HCT116 (cell line): ENCODE results near the gene BICDL2. TPM values are rescaled to one million over a fixed set of nuclear protein-coding genes. Genes with fewer than 3 reads are reported as not detected.
"Not testable (repeated sequence)": the region's sequence is repeated elsewhere in the genome, so short reads cannot be mapped to it uniquely, and the experiment has no call there.

ENCODE experiments used
- ATAC-seq: fragments of 200-7000 bp; cut with Tn5 transposase; 2 replicates; pipeline ENCODE4 v1.9.1; 2020; ENCODE audit warnings: mild to moderate bottlenecking, moderate library complexity
- BruUV-seq: library from RNA; stranded (reverse); fragments of 400-500 nt; replicated peaks from 2 replicates; lab custom pipeline; 2021; lab: Mats Ljungman, UMichigan
- CTCF ChIA-PET: fragments of 300-600 bp; sonication (Branson Sonifier 250); formaldehyde crosslinking; loops from one replicate; lab custom pipeline; 2021; ENCODE audit warnings: antibody characterized with exemption; lab: Charles Lee
- POLR2A ChIA-PET: fragments of 300-600, 350-600 bp; sonication (Branson Sonifier 250); formaldehyde crosslinking; loops from one replicate; lab custom pipeline; 2021; ENCODE audit warnings: antibody characterized with exemption; lab: Charles Lee
- RAD21 ChIA-PET, 2 experiments: fragments of 300-600 bp; sonication (Branson Sonifier 250); formaldehyde crosslinking; loops; one replicate each; lab custom pipeline; 2023; ENCODE audit warnings: low total read pairs in 2 of 2; ENCODE audit not compliant: uncharacterized antibody in 2 of 2, unreplicated experiment in 2 of 2, low non-redundant PET in 1 of 2; lab: Charles Lee
- DNase-seq: peaks from one replicate; pipeline ENCODE4 v3.0.0-alpha.2; 2010; ENCODE audit warnings: low read depth, low spot score
- H2AFZ ChIP-seq: fragments of 200-600 bp; shearing (Covaris generic), sonication (generic); 2 replicates; pipeline ENCODE4 v1.6.1; 2017; ENCODE audit warnings: low read depth, mixed run types, mixed read lengths, antibody characterized with exemption, low read length; ENCODE audit not compliant: poor library complexity, severe bottlenecking
- H3K27ac ChIP-seq: 2 replicates; pipeline ENCODE4 v1.5.1; 2012; ENCODE audit warnings: low read depth, low read length
- H3K27me3 ChIP-seq: fragments of 200-600 bp; sonication (generic); 2 replicates; pipeline ENCODE4 v1.6.1; 2016; ENCODE audit warnings: mixed run types, low read length, mixed read lengths; ENCODE audit not compliant: insufficient read depth
- H3K36me3 ChIP-seq, 2 experiments: fragments of 200-500 bp in 1 of 2; fragments of 200-600 bp in 1 of 2; sonication (Bioruptor generic) in 1 of 2; sonication (generic) in 1 of 2; 2 replicates each; pipeline versions ENCODE4 v1.5.1 to v1.6.1; 2014 to 2016; ENCODE audit warnings: low read length in 2 of 2, inconsistent platforms in 1 of 2, mixed read lengths in 1 of 2, mixed run types in 1 of 2; ENCODE audit not compliant: insufficient read depth in 2 of 2, control insufficient read depth in 1 of 2
- H3K4me1 ChIP-seq, 2 experiments: fragments of 200-600 bp in 1 of 2; sonication (generic) in 1 of 2; 2 replicates each; pipeline versions ENCODE4 v1.5.1 to v1.6.1; 2012 to 2017; ENCODE audit warnings: low read length in 2 of 2, inconsistent platforms in 1 of 2, mild to moderate bottlenecking in 1 of 2, mixed read lengths in 1 of 2, mixed run types in 1 of 2, moderate library complexity in 1 of 2; ENCODE audit not compliant: insufficient read depth in 2 of 2, control insufficient read depth in 1 of 2
- H3K4me2 ChIP-seq: fragments of 200-600 bp; sonication (generic); 2 replicates; pipeline ENCODE4 v1.6.1; 2017; ENCODE audit warnings: mixed run types, low read length, mixed read lengths
- H3K4me3 ChIP-seq, 2 experiments: fragments of 200-600 bp in 1 of 2; sonication (generic) in 1 of 2; replicated peaks in 1 of 2; 2 replicates each; pipeline ENCODE4 v1.5.1; 2011 to 2016; ENCODE audit warnings: low read length in 2 of 2, control low read depth in 1 of 2, low read depth in 1 of 2, mild to moderate bottlenecking in 1 of 2, mixed read lengths in 1 of 2, mixed run types in 1 of 2
- H3K79me2 ChIP-seq: fragments of 200-600 bp; sonication (generic); 2 replicates; pipeline ENCODE4 v1.6.1; 2017; ENCODE audit warnings: mild to moderate bottlenecking, mixed run types, low read length, moderate library complexity, mixed read lengths; ENCODE audit not compliant: insufficient read depth
- H3K9ac ChIP-seq: fragments of 200-600 bp; sonication (generic); 2 replicates; pipeline ENCODE4 v1.6.1; 2016; ENCODE audit warnings: low read length, mixed read lengths
- H3K9me2 ChIP-seq: fragments of 200-600 bp; sonication (generic), shearing (Covaris generic); 2 replicates; pipeline ENCODE4 v1.6.1; 2017; ENCODE audit warnings: mixed run types, mild to moderate bottlenecking, moderate library complexity; ENCODE audit not compliant: insufficient read depth
- H3K9me3 ChIP-seq, 2 experiments: fragments of 200-500 bp in 1 of 2; fragments of 200-600 bp in 1 of 2; sonication (Bioruptor generic) in 1 of 2; sonication (generic) in 1 of 2; 2 replicates each; pipeline ENCODE4 v1.6.1; 2014 to 2017; ENCODE audit warnings: low read length in 2 of 2, mixed read lengths in 2 of 2, inconsistent platforms in 1 of 2, low read depth in 1 of 2, mild to moderate bottlenecking in 1 of 2, mixed run types in 1 of 2, moderate library complexity in 1 of 2; ENCODE audit not compliant: control insufficient read depth in 1 of 2, insufficient read depth in 1 of 2
- H4K20me1 ChIP-seq: fragments of 200-600 bp; sonication (generic), shearing (Covaris generic); 2 replicates; pipeline ENCODE4 v1.6.1; 2017; ENCODE audit warnings: mixed run types, mild to moderate bottlenecking, moderate library complexity; ENCODE audit not compliant: insufficient read depth
- CTCF ChIP-seq, 3 experiments: fragments of 200-600 bp in 1 of 3; sonication (generic) in 1 of 3; IDR thresholded peaks in 2 of 3; conservative IDR thresholded peaks in 1 of 3; 2 replicates each; pipeline ENCODE4 v1.5.1; 2012 to 2017; ENCODE audit warnings: low read depth in 2 of 3, low read length in 2 of 3, antibody characterized with exemption in 1 of 3, borderline replicate concordance in 1 of 3, control low read depth in 1 of 3, mild to moderate bottlenecking in 1 of 3, mixed read lengths in 1 of 3, mixed run types in 1 of 3, moderate library complexity in 1 of 3; ENCODE audit not compliant: insufficient read depth in 1 of 3
- intact Hi-C: fragments of 100-400 bp; cut with micrococcal nuclease; formaldehyde crosslinking; loops from 2 replicates; pipeline ENCODE4 v1.10.0; 2022
- total RNA-seq: library from RNA; stranded (reverse); gene quantifications from one replicate; pipeline ENCODE4 v1.2.1, GENCODE V29; 2021; ENCODE audit not compliant: unreplicated experiment

Gene BICDL2
- total RNA-seq, 1 experiment from 2014 or later = 21.3 TPM

GRCh38 chr16:3072576-3073263, 36.0 kb upstream of the BICDL2 start:
- H3K4me2 ChIP-seq, H3K9me3 ChIP-seq, H3K9me2 ChIP-seq, H3K79me2 ChIP-seq, H3K9ac ChIP-seq, POLR2A ChIA-PET, DNase-seq, BruUV-seq: not testable (repeated sequence)
- TF ChIP-seq CTCF (IDR thresholded peaks at IDR 0.05 in 2 of 3, conservative IDR thresholded peaks at IDR 0.05 in 1 of 3; ENCODE audit: borderline replicate concordance in 1 of 3, insufficient read depth in 1 of 3, low read depth in 2 of 3, low read length in 2 of 3) = peak in 2 of 3 experiments; percentile 7 to 15; a peak in 1 of 6 replicates
- TF ChIP-seq, all 23 proteins: peak for 1; not testable (repeated sequence) for 22
- CTCF ChIA-PET, H3K27ac ChIP-seq, H3K36me3 ChIP-seq, RAD21 ChIA-PET, H3K27me3 ChIP-seq, H4K20me1 ChIP-seq, H2AFZ ChIP-seq, H3K4me1 ChIP-seq, intact Hi-C loops, H3K4me3 ChIP-seq: not testable (repeated sequence)
- peak; percentile 72 for ATAC-seq

GRCh38 chr16:3072148-3072547, 35.4 kb upstream of the BICDL2 start:
- H3K27ac ChIP-seq, H3K27me3 ChIP-seq, RAD21 ChIA-PET, H3K9me2 ChIP-seq, H4K20me1 ChIP-seq, H3K4me3 ChIP-seq, H2AFZ ChIP-seq, H3K79me2 ChIP-seq, H3K36me3 ChIP-seq, H3K4me1 ChIP-seq, H3K4me2 ChIP-seq, H3K9ac ChIP-seq, POLR2A ChIA-PET, H3K9me3 ChIP-seq, intact Hi-C loops, CTCF ChIA-PET, BruUV-seq, DNase-seq: not testable (repeated sequence)
- ATAC-seq = peak; percentile 50; the same call in 1 of the 2 replicates
